GM12878 (cell line): ENCODE measurements around the gene TGFB1. TPM values are rescaled to one million over a fixed set of nuclear protein-coding genes. Genes with fewer than 3 reads are reported as not detected.

ENCODE experiments used
- ATAC-seq: fragments of 200-7000 bp; cut with Tn5 transposase; 3 replicates; pipeline ENCODE4 v1.9.1; 2020; ENCODE audit warnings: mild to moderate bottlenecking, moderate library complexity
- BruUV-seq: library from RNA; stranded (reverse); fragments of 400-500 nt; replicated peaks from 2 replicates; lab custom pipeline; 2021; lab: Mats Ljungman, UMichigan
- CTCF ChIA-PET: fragments of 300-600 bp; sonication (Branson Sonifier 250); formaldehyde crosslinking; extraction: SDS; loops from one replicate; lab custom pipeline; 2021; ENCODE audit warnings: inconsistent platforms; lab: Yijun Ruan, JAX
- POLR2A ChIA-PET: fragments of 350-600 bp; formaldehyde crosslinking; extraction: SDS; loops from one replicate; lab custom pipeline; 2021; ENCODE audit warnings: inconsistent platforms; lab: Charles Lee
- RAD21 ChIA-PET: fragments of 300-600 bp; sonication (Branson Sonifier 250); formaldehyde crosslinking; loops from one replicate; lab custom pipeline; 2023; ENCODE audit warnings: antibody characterized with exemption; ENCODE audit not compliant: unreplicated experiment; lab: Charles Lee
- SMC1A ChIA-PET: fragments of 300-600 bp; sonication (Branson Sonifier 250); formaldehyde crosslinking; loops from one replicate; lab custom pipeline; 2023; ENCODE audit not compliant: unreplicated experiment, uncharacterized antibody; lab: Charles Lee
- DNase-seq: peaks from one replicate; pipeline ENCODE4 v3.0.0-alpha.2; 2011; ENCODE audit warnings: low read depth, low spot score
- FAIRE-seq: peaks from 3 replicates; lab custom pipeline; 2011; peaks lifted over from hg19 to GRCh38; lab: Jason Lieb, UNC
- H2AFZ ChIP-seq: 2 replicates; pipeline ENCODE4 v1.6.0; 2011; ENCODE audit warnings: low read depth, low read length, control low read depth; ENCODE audit not compliant: control insufficient read depth
- H3K27ac ChIP-seq: 2 replicates; pipeline ENCODE4 v1.5.1; 2011; ENCODE audit warnings: control low read depth; ENCODE audit not compliant: control insufficient read depth, insufficient read depth
- H3K27me3 ChIP-seq, 2 experiments: replicated peaks in 1 of 2; 2 replicates each; pipeline versions ENCODE4 v1.6.0 to v1.6.1; 2011; ENCODE audit warnings: low read length in 1 of 2; ENCODE audit not compliant: control insufficient read depth in 2 of 2, insufficient read depth in 2 of 2
- H3K36me3 ChIP-seq, 2 experiments: 2 replicates each; pipeline ENCODE4 v1.5.1; 2011; ENCODE audit warnings: low read length in 1 of 2; ENCODE audit not compliant: control insufficient read depth in 2 of 2, insufficient read depth in 2 of 2
- H3K4me1 ChIP-seq: 2 replicates; pipeline ENCODE4 v1.6.1; 2011; ENCODE audit warnings: mild to moderate bottlenecking, low read length, moderate library complexity, mixed read lengths; ENCODE audit not compliant: control insufficient read depth, insufficient read depth
- H3K4me2 ChIP-seq: 2 replicates; pipeline ENCODE4 v1.6.0; 2011; ENCODE audit warnings: control low read depth; ENCODE audit not compliant: control insufficient read depth, insufficient read depth
- H3K4me3 ChIP-seq: fragments of 200-600 bp; sonication (generic); 2 replicates; pipeline ENCODE4 v1.5.1; 2016
- H3K79me2 ChIP-seq: 2 replicates; pipeline ENCODE4 v1.6.0; 2011; ENCODE audit warnings: low read length; ENCODE audit not compliant: control insufficient read depth, insufficient read depth
- H3K9ac ChIP-seq: 2 replicates; pipeline ENCODE4 v1.8.0; 2011; ENCODE audit warnings: low read length, control low read depth, mixed read lengths; ENCODE audit not compliant: control insufficient read depth, insufficient read depth
- H3K9me3 ChIP-seq: replicated peaks from 3 replicates; pipeline ENCODE4 v1.5.1; 2011; ENCODE audit warnings: mild to moderate bottlenecking, low read length; ENCODE audit not compliant: control insufficient read depth, insufficient read depth
- H4K20me1 ChIP-seq: 2 replicates; pipeline ENCODE4 v1.6.0; 2011; ENCODE audit not compliant: control insufficient read depth, insufficient read depth
- CEBPB ChIP-seq, 2 experiments: fragments of 150-350 bp in 1 of 2; IDR thresholded peaks; 2 replicates each; pipeline ENCODE4 v1.6.1; 2012 to 2014; ENCODE audit warnings: low read depth in 2 of 2, low read length in 2 of 2, borderline replicate concordance in 1 of 2, inconsistent platforms in 1 of 2
- CREM ChIP-seq: IDR thresholded peaks from 2 replicates; pipeline ENCODE4 v1.6.1; 2014; ENCODE audit warnings: antibody characterized with exemption, low read depth
- EP300 ChIP-seq, 2 experiments: fragments of 150-350 bp in 1 of 2; IDR thresholded peaks; 2 replicates each; pipeline ENCODE4 v1.6.1; 2011 to 2012; ENCODE audit warnings: low read depth in 2 of 2, low read length in 2 of 2, borderline replicate concordance in 1 of 2, improper control_type of control experiment in 1 of 2, inconsistent platforms in 1 of 2; ENCODE audit not compliant: control insufficient read depth in 1 of 2
- FOS ChIP-seq: IDR thresholded peaks from 3 replicates; pipeline ENCODE4 v1.6.1; 2011; ENCODE audit warnings: borderline replicate concordance; ENCODE audit not compliant: insufficient read length; ENCODE audit errors: extremely low read depth
- HDAC6 ChIP-seq: fragments of 200-600 bp; sonication (generic); IDR thresholded peaks from one replicate; pipeline ENCODE4 v1.8.0; 2017; ENCODE audit warnings: antibody characterized with exemption; ENCODE audit not compliant: unreplicated experiment
- KLF5 ChIP-seq: fragments of 450-650 bp; IDR thresholded peaks from 2 replicates; pipeline ENCODE4 v1.6.1; 2014; ENCODE audit warnings: mild to moderate bottlenecking; ENCODE audit not compliant: partially characterized antibody
- NBN ChIP-seq: fragments of 450-650 bp; IDR thresholded peaks from 2 replicates; pipeline ENCODE4 v1.6.1; 2016
- RAD21 ChIP-seq: IDR thresholded peaks from 2 replicates; pipeline ENCODE4 v1.6.1; 2011; ENCODE audit warnings: mild to moderate bottlenecking, low read depth, low read length, moderate library complexity; ENCODE audit not compliant: insufficient read depth
- SIX5 ChIP-seq: IDR thresholded peaks from 2 replicates; pipeline ENCODE4 v1.6.1; 2011; ENCODE audit warnings: mild to moderate bottlenecking, low read depth, low read length, moderate library complexity; ENCODE audit not compliant: severe bottlenecking
- SMARCA5 ChIP-seq: fragments of 450-650 bp; IDR thresholded peaks from 2 replicates; pipeline ENCODE4 v1.6.1; 2017; ENCODE audit warnings: mild to moderate bottlenecking
- SP1 ChIP-seq: IDR thresholded peaks from one replicate; pipeline ENCODE4 v1.6.1; 2011; ENCODE audit warnings: low read depth, low read length
- TAF1 ChIP-seq: IDR thresholded peaks from 2 replicates; pipeline ENCODE4 v1.6.1; 2011; ENCODE audit warnings: mild to moderate bottlenecking, low read depth, low read length, borderline replicate concordance
- YY1 ChIP-seq: IDR thresholded peaks from 2 replicates; pipeline ENCODE4 v1.6.1; 2011; ENCODE audit warnings: low read depth, mild to moderate bottlenecking, low read length
- ZNF207 ChIP-seq: fragments of 450-650 bp; IDR thresholded peaks from 2 replicates; pipeline ENCODE4 v1.6.1; 2014; ENCODE audit warnings: antibody characterized with exemption, mild to moderate bottlenecking, borderline replicate concordance
- WGBS: methylation state at CpG from one replicate; pipeline ENCODE4 v1.1.6; 2016; ENCODE audit warnings: low lambda C conversion rate; ENCODE audit not compliant: insufficient replicate concordance, insufficient coverage; ENCODE audit errors: missing lambda C conversion rate; 5-methylcytosine and 5-hydroxymethylcytosine counted together
- in situ Hi-C: fragments of 300-500 bp; cut with MboI; formaldehyde crosslinking; loops from 9 replicates; pipeline ENCODE4 v1.14.3; 2018; ENCODE audit warnings: mixed read lengths
- intact Hi-C: fragments of 100-400 bp; cut with micrococcal nuclease; formaldehyde crosslinking; loops from one replicate; pipeline ENCODE4 v1.14.2; 2022; ENCODE audit not compliant: unreplicated experiment
- polyA plus RNA-seq, 11 experiments: library from polyadenylated mRNA; depleted of rRNA in 4 of 11; unstranded in 6 of 11; stranded (reverse) in 5 of 11; fragments of >200 nt; fragmentation: Nextera tagmentation in 4 of 11; fragmentation: Illumina TruSeq in 1 of 11; extraction: Ambion mirVana in 4 of 11; extraction: Trizol in 1 of 11; gene quantifications; 1 replicate in 1 of 11; 2 replicates in 10 of 11; pipeline versions ENCODE4 v1.2.1 to v1.2.3, GENCODE V29; 2011 to 2016; ENCODE audit warnings: inconsistent platforms in 2 of 11, missing spikeins in 2 of 11, low read depth in 1 of 11
- total RNA-seq, 4 experiments: library from RNA; depleted of rRNA in 3 of 4; stranded (reverse); fragments of >200 nt in 3 of 4; fragmentation: Illumina TruSeq in 1 of 4; extraction: Trizol in 1 of 4; gene quantifications; 2 replicates each; pipeline versions ENCODE4 v1.2.1 to v1.2.3, GENCODE V29; 2013 to 2021
- TF ChIP-seq, protein P1 (sequence below): fragments of 450-650 bp; IDR thresholded peaks from 2 replicates; pipeline ENCODE4 v1.6.1; 2017; ENCODE audit warnings: low read depth, mild to moderate bottlenecking, moderate library complexity
- TF ChIP-seq, protein P2 (sequence below): fragments of 450-650 bp; IDR thresholded peaks from 2 replicates; pipeline ENCODE4 v1.6.1; 2016; ENCODE audit warnings: mild to moderate bottlenecking, moderate library complexity, borderline replicate concordance

Gene TGFB1
- total and polyA plus RNA-seq, 10 of the 15 experiments (the other 5 are each of a cell fraction or from before 2014, with no cell fraction given): 0.23 to 120 (median 10.9) TPM

DNA sequence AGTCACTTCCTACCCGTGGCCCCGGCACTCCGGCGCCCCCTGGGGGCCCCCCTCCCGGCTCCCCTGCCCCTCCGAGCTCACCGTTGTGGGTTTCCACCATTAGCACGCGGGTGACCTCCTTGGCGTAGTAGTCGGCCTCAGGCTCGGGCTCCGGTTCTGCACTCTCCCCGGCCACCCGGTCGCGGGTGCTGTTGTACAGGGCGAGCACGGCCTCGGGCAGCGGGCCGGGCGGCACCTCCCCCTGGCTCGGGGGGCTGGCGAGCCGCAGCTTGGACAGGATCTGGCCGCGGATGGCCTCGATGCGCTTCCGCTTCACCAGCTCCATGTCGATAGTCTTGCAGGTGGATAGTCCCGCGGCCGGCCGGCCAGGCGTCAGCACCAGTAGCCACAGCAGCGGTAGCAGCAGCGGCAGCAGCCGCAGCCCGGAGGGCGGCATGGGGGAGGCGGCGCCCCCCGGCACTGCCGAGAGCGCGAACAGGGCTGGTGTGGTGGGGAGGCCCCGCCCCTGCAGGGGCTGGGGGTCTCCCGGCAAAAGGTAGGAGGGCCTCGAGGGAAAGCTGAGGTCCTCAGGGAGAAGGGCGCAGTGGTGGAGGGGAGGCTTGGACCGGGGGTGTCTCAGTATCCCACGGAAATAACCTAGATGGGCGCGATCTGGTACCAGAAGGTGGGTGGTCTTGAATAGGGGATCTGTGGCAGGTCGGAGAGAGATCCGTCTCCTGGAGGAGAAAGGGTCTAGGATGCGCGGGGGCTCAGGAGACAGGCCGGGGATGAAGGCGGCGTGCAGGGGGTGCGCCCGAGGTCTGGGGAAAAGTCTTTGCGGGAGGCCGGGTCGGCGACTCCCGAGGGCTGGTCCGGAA is 885 bp downstream of the TGFB1 start:
- intact Hi-C loops: loop anchor here (1.0 to 5.0 kb wide), 5 partner anchors 41 to 184 kb away; partner anchors contain the start of genes BCKDHA, CCDC97 and EXOSC5
- ChIA-PET RAD21 (interaction anchor here (0.9 to 3.4 kb wide), 10 partner anchors 12 to 149 kb away, joined by 3 to 41 read pairs (median 6); partner anchors contain the start of genes B9D2 and DMAC2), CTCF (interaction anchor here (0.9 to 6.4 kb wide), 10 partner anchors 12 to 575 kb away, joined by 3 to 91 read pairs (median 6); partner anchors contain the start of genes B9D2, CCDC97, HNRNPUL1 and RAB4B), SMC1A (interaction anchor here (0.7 to 3.1 kb wide), 8 partner anchors 8 to 89 kb away, joined by 3 to 14 read pairs (median 4); partner anchors contain the start of genes B9D2, CCDC97 and HNRNPUL1), POLR2A (interaction anchor here (0.7 to 3.2 kb wide), 10 partner anchors 12 to 91 kb away, joined by 3 to 46 read pairs (median 5); partner anchors contain the start of genes B9D2 and DMAC2)
- Histone ChIP-seq H3K4me2 (peak overlapping the region; percentile 78), H2AFZ (no peak overlapping the region; the same call in 1 of the 2 replicates), H3K4me1 (peaks cover 16% of the 10 kb centered on the region), H3K79me2 (peaks cover 52% of the 10 kb centered on the region), H3K4me3 (peak overlapping the region; percentile 89), H3K27me3 (no peaks in the 10 kb centered on the region), H3K9ac (peak overlapping the region; percentile 87), H3K36me3 (peaks cover 3 to 4% of the 10 kb centered on the region in 2 experiments; a peak in 3 of 4 replicates), H3K9me3 (no peaks in the 10 kb centered on the region), H4K20me1 (0 out of 2 replicates have a peak, but pooled peaks cover 2% of the 10 kb centered on the region), H3K27ac (peak overlapping the region; percentile 84)
- DNase-seq (no peak), FAIRE-seq (no peak), ATAC-seq (peak; percentile 49)
- under 1% methylated on average over 57 of the region's 71 CpGs for WGBS
- in situ Hi-C loops: no loop called here
- no TSS peak for BruUV-seq
- no peak for TF ChIP-seq EP300 (IDR thresholded peaks at IDR 0.05; ENCODE audit: borderline replicate concordance in 1 of 2, control insufficient read depth in 1 of 2, low read depth in 2 of 2, low read length in 2 of 2)
- TF ChIP-seq, protein P1, sequence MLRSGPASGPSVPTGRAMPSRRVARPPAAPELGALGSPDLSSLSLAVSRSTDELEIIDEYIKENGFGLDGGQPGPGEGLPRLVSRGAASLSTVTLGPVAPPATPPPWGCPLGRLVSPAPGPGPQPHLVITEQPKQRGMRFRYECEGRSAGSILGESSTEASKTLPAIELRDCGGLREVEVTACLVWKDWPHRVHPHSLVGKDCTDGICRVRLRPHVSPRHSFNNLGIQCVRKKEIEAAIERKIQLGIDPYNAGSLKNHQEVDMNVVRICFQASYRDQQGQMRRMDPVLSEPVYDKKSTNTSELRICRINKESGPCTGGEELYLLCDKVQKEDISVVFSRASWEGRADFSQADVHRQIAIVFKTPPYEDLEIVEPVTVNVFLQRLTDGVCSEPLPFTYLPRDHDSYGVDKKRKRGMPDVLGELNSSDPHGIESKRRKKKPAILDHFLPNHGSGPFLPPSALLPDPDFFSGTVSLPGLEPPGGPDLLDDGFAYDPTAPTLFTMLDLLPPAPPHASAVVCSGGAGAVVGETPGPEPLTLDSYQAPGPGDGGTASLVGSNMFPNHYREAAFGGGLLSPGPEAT: no peak
- TF ChIP-seq NBN: peak; percentile 41; the same call in 1 of the 2 replicates
- TF ChIP-seq ZNF207: no peak
- no peak for TF ChIP-seq SP1
- TF ChIP-seq RAD21: peak; percentile 54
- no peak; the same call in 1 of the 2 replicates for TF ChIP-seq CREM
- TF ChIP-seq HDAC6: peak; percentile 43
- 0 out of 2 replicates have a peak, but pooled peaks have one; percentile 17 for TF ChIP-seq TAF1
- TF ChIP-seq SMARCA5: peak; percentile 70
- TF ChIP-seq YY1: peak; percentile 90
- TF ChIP-seq SIX5: no peak
- no peak for TF ChIP-seq KLF5
- TF ChIP-seq FOS: no peak
- TF ChIP-seq, protein P2, sequence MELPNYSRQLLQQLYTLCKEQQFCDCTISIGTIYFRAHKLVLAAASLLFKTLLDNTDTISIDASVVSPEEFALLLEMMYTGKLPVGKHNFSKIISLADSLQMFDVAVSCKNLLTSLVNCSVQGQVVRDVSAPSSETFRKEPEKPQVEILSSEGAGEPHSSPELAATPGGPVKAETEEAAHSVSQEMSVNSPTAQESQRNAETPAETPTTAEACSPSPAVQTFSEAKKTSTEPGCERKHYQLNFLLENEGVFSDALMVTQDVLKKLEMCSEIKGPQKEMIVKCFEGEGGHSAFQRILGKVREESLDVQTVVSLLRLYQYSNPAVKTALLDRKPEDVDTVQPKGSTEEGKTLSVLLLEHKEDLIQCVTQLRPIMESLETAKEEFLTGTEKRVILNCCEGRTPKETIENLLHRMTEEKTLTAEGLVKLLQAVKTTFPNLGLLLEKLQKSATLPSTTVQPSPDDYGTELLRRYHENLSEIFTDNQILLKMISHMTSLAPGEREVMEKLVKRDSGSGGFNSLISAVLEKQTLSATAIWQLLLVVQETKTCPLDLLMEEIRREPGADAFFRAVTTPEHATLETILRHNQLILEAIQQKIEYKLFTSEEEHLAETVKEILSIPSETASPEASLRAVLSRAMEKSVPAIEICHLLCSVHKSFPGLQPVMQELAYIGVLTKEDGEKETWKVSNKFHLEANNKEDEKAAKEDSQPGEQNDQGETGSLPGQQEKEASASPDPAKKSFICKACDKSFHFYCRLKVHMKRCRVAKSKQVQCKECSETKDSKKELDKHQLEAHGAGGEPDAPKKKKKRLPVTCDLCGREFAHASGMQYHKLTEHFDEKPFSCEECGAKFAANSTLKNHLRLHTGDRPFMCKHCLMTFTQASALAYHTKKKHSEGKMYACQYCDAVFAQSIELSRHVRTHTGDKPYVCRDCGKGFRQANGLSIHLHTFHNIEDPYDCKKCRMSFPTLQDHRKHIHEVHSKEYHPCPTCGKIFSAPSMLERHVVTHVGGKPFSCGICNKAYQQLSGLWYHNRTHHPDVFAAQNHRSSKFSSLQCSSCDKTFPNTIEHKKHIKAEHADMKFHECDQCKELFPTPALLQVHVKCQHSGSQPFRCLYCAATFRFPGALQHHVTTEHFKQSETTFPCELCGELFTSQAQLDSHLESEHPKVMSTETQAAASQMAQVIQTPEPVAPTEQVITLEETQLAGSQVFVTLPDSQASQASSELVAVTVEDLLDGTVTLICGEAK: no peak
- no peak for TF ChIP-seq CEBPB (IDR thresholded peaks at IDR 0.05; ENCODE audit: borderline replicate concordance in 1 of 2, low read depth in 2 of 2, low read length in 2 of 2)
